Activated naive CD4-positive, alpha-beta T cell treated with anti-CD3 and anti-CD28 coated beads, Interleukin-2, amount 50 U/mL, for 72 hours (primary cell): ENCODE measurements around the gene DOC2B. TPM values are rescaled to one million over a fixed set of nuclear protein-coding genes. Genes with fewer than 3 reads are reported as not detected.
"Not testable (repeated sequence)": the region's sequence is repeated elsewhere in the genome, so short reads cannot be mapped to it uniquely, and the experiment has no call there.

Experiments used
- ATAC-seq, 2 donors: fragments of 150-1000 bp; cut with Tn5 transposase; 2 replicates each; pipeline ENCODE4 v1.10.0; 2021; ENCODE audit warnings: mild to moderate bottlenecking in 2 of 2, moderate library complexity in 2 of 2
- DNase-seq, 2 donors: peaks; one replicate each; pipeline ENCODE4 v3.0.0; 2021 to 2022; ENCODE audit warnings: low spot score in 2 of 2
- H3K27ac Mint-ChIP-seq, 2 donors: one replicate each; pipeline ENCODE4 v1.8.0; 2022; ENCODE audit warnings: mild to moderate bottlenecking in 2 of 2, mixed read lengths in 2 of 2
- H3K36me3 Mint-ChIP-seq, 2 donors: one replicate each; pipeline ENCODE4 v1.8.0; 2022; ENCODE audit warnings: mixed read lengths in 2 of 2
- H3K9me3 Mint-ChIP-seq, 2 donors: one replicate each; pipeline ENCODE4 v1.8.0; 2022; ENCODE audit warnings: mixed read lengths in 2 of 2
- total RNA-seq, 2 donors: library from RNA; stranded (reverse); gene quantifications; one replicate each; pipeline ENCODE4 v1.2.3, GENCODE V29; 2022

Gene DOC2B
- total RNA-seq, 2 donors from 2014 or later = 0.64 TPM; not detected in 1

- DNase-seq (no peak), ATAC-seq (no peak)
- H3K36me3 Mint-ChIP-seq = no peaks in the 10 kb centered on the region
- H3K9me3 Mint-ChIP-seq = no peaks in the 10 kb centered on the region
- H3K27ac Mint-ChIP-seq = no peak overlapping the region
Measured at GRCh38 chr17:199806-200545, 18.5 kb upstream of the DOC2B start.

GRCh38 chr17:199191-199604, 17.7 kb upstream of the DOC2B start:
- ATAC-seq (no peak), DNase-seq (no peak)
- Mint-ChIP-seq H3K27ac (peak overlapping the region in 1 of 2 donors; percentile 31), H3K36me3 (no peaks in the 10 kb centered on the region), H3K9me3 (no peaks in the 10 kb centered on the region)

GRCh38 chr17:198225-198624, 16.8 kb upstream of the DOC2B start:
- H3K27ac Mint-ChIP-seq, H3K9me3 Mint-ChIP-seq, ATAC-seq, DNase-seq, H3K36me3 Mint-ChIP-seq: not testable (repeated sequence)

GRCh38 chr17:197352-197751, 15.9 kb upstream of the DOC2B start:
- Mint-ChIP-seq H3K36me3 (no peaks in the 10 kb centered on the region), H3K27ac (no peak overlapping the region), H3K9me3 (no peaks in the 10 kb centered on the region)
- ATAC-seq (no peak), DNase-seq (no peak)

- ATAC-seq (no peak), DNase-seq (no peak)
- H3K9me3 Mint-ChIP-seq = no peaks in the 10 kb centered on the region
- no peak overlapping the region for H3K27ac Mint-ChIP-seq
- H3K36me3 Mint-ChIP-seq = no peaks in the 10 kb centered on the region
Measured at GRCh38 chr17:194828-195602, 13.6 kb upstream of the DOC2B start.

- no peak for DNase-seq
- no peak overlapping the region for H3K27ac Mint-ChIP-seq
- H3K36me3 Mint-ChIP-seq = no peaks in the 10 kb centered on the region
- no peak for ATAC-seq
- H3K9me3 Mint-ChIP-seq = no peaks in the 10 kb centered on the region
Measured at GRCh38 chr17:193841-194806, 12.7 kb upstream of the DOC2B start.

GRCh38 chr17:193426-193810, 12.0 kb upstream of the DOC2B start:
- H3K9me3 Mint-ChIP-seq = no peaks in the 10 kb centered on the region
- ATAC-seq = no peak
- H3K36me3 Mint-ChIP-seq = no peaks in the 10 kb centered on the region
- H3K27ac Mint-ChIP-seq = peak overlapping the region in 1 of 2 donors; percentile 89
- DNase-seq = no peak

- H3K36me3 Mint-ChIP-seq = no peaks in the 10 kb centered on the region
- no peak overlapping the region for H3K27ac Mint-ChIP-seq
- no peaks in the 10 kb centered on the region for H3K9me3 Mint-ChIP-seq
- no peak for ATAC-seq
- no peak for DNase-seq
Measured at GRCh38 chr17:192666-193425, 11.4 kb upstream of the DOC2B start.

GRCh38 chr17:189444-189843, 8.0 kb upstream of the DOC2B start:
- ATAC-seq (peak; percentile 9 to 37), DNase-seq (no peak)
- no peak overlapping the region for H3K27ac Mint-ChIP-seq
- H3K9me3 Mint-ChIP-seq = no peaks in the 10 kb centered on the region
- H3K36me3 Mint-ChIP-seq = no peaks in the 10 kb centered on the region

- H3K9me3 Mint-ChIP-seq = no peaks in the 10 kb centered on the region
- no peak for ATAC-seq
- DNase-seq = no peak
- H3K36me3 Mint-ChIP-seq = no peaks in the 10 kb centered on the region
- no peak overlapping the region for H3K27ac Mint-ChIP-seq
Measured at GRCh38 chr17:187130-187529, 5.7 kb upstream of the DOC2B start.

GRCh38 chr17:185445-186138, 4.1 kb upstream of the DOC2B start:
- Mint-ChIP-seq H3K27ac (peak overlapping the region in 1 of 2 donors; percentile 41), H3K36me3 (no peaks in the 10 kb centered on the region), H3K9me3 (no peaks in the 10 kb centered on the region)
- peak in 1 of 2 donors; percentile 23 for ATAC-seq
- DNase-seq = peak in 1 of 2 donors; percentile 34

GRCh38 chr17:183021-183420, 1.6 kb upstream of the DOC2B start:
- Mint-ChIP-seq H3K36me3 (no peaks in the 10 kb centered on the region), H3K27ac (no peak overlapping the region)

GRCh38 chr17:182050-182751, 751 bp upstream of the DOC2B start:
- no peaks in the 10 kb centered on the region for H3K36me3 Mint-ChIP-seq
- H3K27ac Mint-ChIP-seq = no peak overlapping the region
- DNase-seq = no peak
- H3K9me3 Mint-ChIP-seq = no peaks in the 10 kb centered on the region
- no peak for ATAC-seq

More at GRCh38 chr17:183021-183420, 1.6 kb upstream of the DOC2B start:
- ATAC-seq (no peak), DNase-seq (no peak)
- H3K9me3 Mint-ChIP-seq = no peaks in the 10 kb centered on the region

GRCh38 chr17:180381-181244, 837 bp downstream of the DOC2B start:
- no peaks in the 10 kb centered on the region for H3K36me3 Mint-ChIP-seq
- no peak overlapping the region for H3K27ac Mint-ChIP-seq
- ATAC-seq (no peak), DNase-seq (no peak)
- no peaks in the 10 kb centered on the region for H3K9me3 Mint-ChIP-seq
